CD4-positive, alpha-beta memory T cell (primary cell): ENCODE measurements around the gene JAKMIP2. TPM values are rescaled to one million over a fixed set of nuclear protein-coding genes. Genes with fewer than 3 reads are reported as not detected.

Experiments
- CTCF ChIA-PET: fragments of 350-600 bp; sonication (Branson Sonifier 250); formaldehyde crosslinking; loops from one replicate; lab custom pipeline; 2021; ENCODE audit warnings: inconsistent platforms; ENCODE audit not compliant: partially characterized antibody; lab: Charles Lee
- POLR2A ChIA-PET: fragments of 350-600 bp; sonication (Branson Sonifier 250); formaldehyde crosslinking; loops from one replicate; lab custom pipeline; 2021; ENCODE audit not compliant: partially characterized antibody; lab: Charles Lee
- DNase-seq, 5 donors: peaks; one replicate each; pipeline versions ENCODE4 v3.0.0 to v3.0.0-alpha.2; 2020 to 2022; ENCODE audit warnings: mixed read lengths in 1 of 5
- H3K27ac ChIP-seq: one replicate; pipeline ENCODE4 v1.7.0; 2013; ENCODE audit warnings: low read depth, low read length
- H3K27me3 ChIP-seq: 2 replicates; pipeline ENCODE4 v1.7.0; 2013; ENCODE audit warnings: mild to moderate bottlenecking, low read length, moderate library complexity; ENCODE audit not compliant: insufficient read depth
- H3K36me3 ChIP-seq: 2 replicates; pipeline ENCODE4 v1.7.0; 2013; ENCODE audit warnings: mild to moderate bottlenecking, low read length, moderate library complexity; ENCODE audit not compliant: insufficient read depth
- H3K4me1 ChIP-seq: 2 replicates; pipeline ENCODE4 v1.7.0; 2013; ENCODE audit warnings: mild to moderate bottlenecking, low read length, moderate library complexity; ENCODE audit not compliant: insufficient read depth
- H3K4me3 ChIP-seq, 2 donors: one replicate each; pipeline ENCODE4 v1.7.0; 2013; ENCODE audit warnings: low read length in 2 of 2, mild to moderate bottlenecking in 1 of 2
- H3K9me3 ChIP-seq, 2 donors: one replicate each; pipeline ENCODE4 v1.7.0; 2013; ENCODE audit warnings: low read length in 2 of 2, control low read depth in 1 of 2; ENCODE audit not compliant: control insufficient read depth in 1 of 2
- H3K27ac Mint-ChIP-seq, 7 donors: one replicate each; pipeline ENCODE4 v1.8.0; 2020 to 2021; ENCODE audit warnings: mixed read lengths in 7 of 7, mild to moderate bottlenecking in 6 of 7, inconsistent platforms in 3 of 7, moderate library complexity in 3 of 7
- H3K27me3 Mint-ChIP-seq, 2 donors: one replicate each; pipeline ENCODE4 v1.8.0; 2020 to 2021; ENCODE audit warnings: mixed read lengths in 2 of 2
- H3K36me3 Mint-ChIP-seq, 2 donors: one replicate each; pipeline ENCODE4 v1.8.0; 2020 to 2021; ENCODE audit warnings: mixed read lengths in 2 of 2, inconsistent platforms in 1 of 2, mild to moderate bottlenecking in 1 of 2
- H3K4me1 Mint-ChIP-seq, 4 donors: one replicate each; pipeline ENCODE4 v1.8.0; 2020 to 2021; ENCODE audit warnings: mixed read lengths in 4 of 4, mild to moderate bottlenecking in 1 of 4
- H3K4me3 Mint-ChIP-seq, 8 donors: one replicate each; pipeline ENCODE4 v1.8.0; 2020 to 2021; ENCODE audit warnings: mixed read lengths in 8 of 8, mild to moderate bottlenecking in 7 of 8, moderate library complexity in 6 of 8, inconsistent platforms in 3 of 8
- H3K9me3 Mint-ChIP-seq, 8 donors: one replicate each; pipeline ENCODE4 v1.8.0; 2020 to 2021; ENCODE audit warnings: mixed read lengths in 8 of 8, mild to moderate bottlenecking in 5 of 8, inconsistent platforms in 3 of 8, moderate library complexity in 1 of 8
- intact Hi-C: fragments of 100-400 bp; cut with micrococcal nuclease; formaldehyde crosslinking; loops from one replicate; pipeline ENCODE4 v1.15.1; 2023
- polyA plus RNA-seq, 2 donors: library from polyadenylated mRNA; unstranded; fragments of 300-500 nt; fragmentation: Illumina TruSeq; gene quantifications; one replicate each; pipeline ENCODE4 v1.2.3, GENCODE V29; 2021
- total RNA-seq, 2 experiments: library from RNA; stranded (reverse); gene quantifications; one replicate each; pipeline ENCODE4 v1.2.3, GENCODE V29; 2021

JAKMIP2 gene
- total and polyA plus RNA-seq, 4 experiments from 2014 or later, result 0.32 to 1.7 (median 1.0) TPM

DNA sequence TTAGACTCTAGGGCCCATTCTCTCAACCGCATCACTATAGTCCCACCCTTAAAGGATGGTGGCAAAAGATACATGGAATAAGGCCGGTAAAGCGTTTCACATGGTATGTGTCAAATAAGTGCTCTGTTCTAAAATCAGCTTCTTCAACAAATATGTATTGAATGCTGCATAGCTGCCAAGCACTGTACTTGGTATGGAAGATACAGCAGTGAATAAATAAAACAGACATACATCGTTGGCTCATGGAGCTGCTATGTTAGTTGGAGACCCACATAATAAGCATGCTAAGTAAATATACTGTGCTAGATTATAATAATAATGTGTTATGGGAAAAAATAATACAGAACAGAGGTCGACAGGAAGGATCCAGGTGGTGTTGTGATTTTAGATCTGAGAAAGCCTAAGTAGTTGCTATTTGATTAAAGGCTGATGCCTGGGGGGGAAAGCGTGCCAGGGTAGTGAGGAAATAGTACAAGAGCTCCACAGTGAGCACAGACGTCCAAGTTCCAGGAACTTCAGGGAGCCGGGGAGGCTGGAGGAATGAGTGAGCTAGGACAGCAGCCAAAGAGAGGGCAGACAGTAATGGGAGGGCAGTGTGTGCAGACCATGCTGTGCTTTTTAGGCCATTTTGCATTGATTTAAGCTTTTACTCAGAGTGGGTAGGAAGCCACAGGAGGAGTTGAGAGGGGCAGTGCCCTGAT, 93.7 kb downstream of the JAKMIP2 start:
- no peaks in the 10 kb centered on the region for H3K36me3 ChIP-seq
- Mint-ChIP-seq H3K27me3 (peaks cover 0 to 3% of the 10 kb centered on the region in 2 donors), H3K4me1 (no peaks in the 10 kb centered on the region), H3K36me3 (no peaks in the 10 kb centered on the region), H3K27ac (no peak overlapping the region), H3K4me3 (no peak overlapping the region), H3K9me3 (no peaks in the 10 kb centered on the region)
- CTCF ChIA-PET, result no interaction called here
- H3K4me3 ChIP-seq, result no peak overlapping the region
- intact Hi-C loops, result no loop called here
- H3K4me1 ChIP-seq, result no peaks in the 10 kb centered on the region
- no peaks in the 10 kb centered on the region for H3K27me3 ChIP-seq
- DNase-seq, result no peak
- POLR2A ChIA-PET, result no interaction called here
- H3K27ac ChIP-seq, result no peak overlapping the region
- no peaks in the 10 kb centered on the region for H3K9me3 ChIP-seq

GRCh38 chr5:147687118-147687517, 95.4 kb downstream of the JAKMIP2 start:
- no peak overlapping the region for H3K4me3 ChIP-seq
- no peak overlapping the region for H3K4me3 Mint-ChIP-seq

DNA sequence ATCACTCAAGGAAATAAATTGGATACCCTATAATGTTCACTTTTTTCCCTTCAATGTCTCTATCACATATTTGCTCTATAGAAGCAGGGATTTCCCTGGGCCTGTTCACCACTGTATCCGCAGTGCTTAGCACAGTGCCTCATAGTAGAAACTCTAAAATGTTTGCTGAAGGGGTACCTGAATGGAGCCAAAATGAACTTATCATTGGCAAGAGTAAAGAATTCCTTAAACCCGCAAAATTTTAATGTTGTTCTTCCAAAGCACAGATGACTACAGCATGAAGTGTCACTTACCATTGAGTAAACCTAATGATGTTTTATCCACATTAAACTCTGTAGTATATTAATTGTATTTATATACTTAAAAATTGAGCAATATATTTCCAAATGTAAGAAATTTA, 96.1 kb downstream of the JAKMIP2 start:
- H3K4me1 Mint-ChIP-seq, result no peaks in the 10 kb centered on the region
- H3K36me3 Mint-ChIP-seq, result no peaks in the 10 kb centered on the region
- Histone ChIP-seq H3K9me3 (no peaks in the 10 kb centered on the region), H3K4me3 (no peak overlapping the region), H3K27ac (no peak overlapping the region), H3K27me3 (no peaks in the 10 kb centered on the region), H3K4me1 (no peaks in the 10 kb centered on the region), H3K36me3 (no peaks in the 10 kb centered on the region)
- H3K27me3 Mint-ChIP-seq, result no peaks in the 10 kb centered on the region
- H3K27ac Mint-ChIP-seq, result no peak overlapping the region
- CTCF ChIA-PET, result no interaction called here
- no peak for DNase-seq
- POLR2A ChIA-PET, result no interaction called here
- H3K9me3 Mint-ChIP-seq, result no peaks in the 10 kb centered on the region
- H3K4me3 Mint-ChIP-seq, result no peak overlapping the region
- intact Hi-C loops, result no loop called here

More at GRCh38 chr5:147687118-147687517, 95.4 kb downstream of the JAKMIP2 start:
- intact Hi-C loops, result no loop called here
- H3K27ac Mint-ChIP-seq, result no peak overlapping the region
- POLR2A ChIA-PET, result no interaction called here
- Histone ChIP-seq H3K4me1 (no peaks in the 10 kb centered on the region), H3K27me3 (no peaks in the 10 kb centered on the region), H3K36me3 (no peaks in the 10 kb centered on the region), H3K27ac (no peak overlapping the region), H3K9me3 (no peaks in the 10 kb centered on the region)
- no peaks in the 10 kb centered on the region for H3K9me3 Mint-ChIP-seq
- no peaks in the 10 kb centered on the region for H3K4me1 Mint-ChIP-seq
- H3K27me3 Mint-ChIP-seq, result peaks cover 0 to 3% of the 10 kb centered on the region in 2 donors
- no peak for DNase-seq
- no peaks in the 10 kb centered on the region for H3K36me3 Mint-ChIP-seq
- CTCF ChIA-PET, result no interaction called here

- Histone ChIP-seq H3K27me3 (no peaks in the 10 kb centered on the region), H3K27ac (no peak overlapping the region), H3K36me3 (no peaks in the 10 kb centered on the region), H3K4me3 (no peak overlapping the region), H3K4me1 (no peaks in the 10 kb centered on the region), H3K9me3 (no peaks in the 10 kb centered on the region)
- Mint-ChIP-seq H3K36me3 (no peaks in the 10 kb centered on the region), H3K4me3 (no peak overlapping the region), H3K27me3 (no peaks in the 10 kb centered on the region), H3K4me1 (peaks cover 0 to 1% (median 0%) of the 10 kb centered on the region in 4 donors), H3K27ac (no peak overlapping the region), H3K9me3 (no peaks in the 10 kb centered on the region)
- intact Hi-C loops, result no loop called here
- POLR2A ChIA-PET, result no interaction called here
- no peak for DNase-seq
- CTCF ChIA-PET, result no interaction called here
These were observed 96.5 kb downstream of the JAKMIP2 start for GRCh38 chr5:147685993-147686392.

DNA sequence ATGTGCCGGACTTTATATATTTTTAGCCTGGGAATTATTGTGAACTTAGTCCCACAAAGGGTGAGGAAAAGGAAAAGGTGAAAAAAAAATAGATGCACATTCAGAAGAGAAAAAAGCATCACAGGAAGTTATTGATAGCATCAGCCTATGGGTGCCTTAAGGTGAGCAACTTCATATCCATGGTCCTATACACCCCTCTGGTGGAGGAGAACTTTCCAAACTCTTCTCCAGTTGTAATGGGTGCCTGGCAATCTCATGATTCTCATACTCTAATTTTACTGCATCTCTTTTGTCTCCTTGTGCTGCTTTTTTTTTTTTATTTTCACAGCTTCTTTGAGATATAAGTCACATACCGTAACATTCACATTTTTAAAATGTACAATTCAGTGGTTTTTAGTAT, 107.4 kb downstream of the JAKMIP2 start:
- Mint-ChIP-seq H3K36me3 (no peaks in the 10 kb centered on the region), H3K27ac (no peak overlapping the region), H3K4me1 (no peaks in the 10 kb centered on the region), H3K27me3 (no peaks in the 10 kb centered on the region), H3K4me3 (no peak overlapping the region), H3K9me3 (no peaks in the 10 kb centered on the region)
- POLR2A ChIA-PET, result no interaction called here
- CTCF ChIA-PET, result no interaction called here
- Histone ChIP-seq H3K9me3 (no peaks in the 10 kb centered on the region), H3K4me3 (no peak overlapping the region), H3K27ac (no peak overlapping the region), H3K36me3 (no peaks in the 10 kb centered on the region), H3K27me3 (no peaks in the 10 kb centered on the region), H3K4me1 (no peaks in the 10 kb centered on the region)
- intact Hi-C loops, result no loop called here
- DNase-seq, result no peak

GRCh38 chr5:147674411-147674810, 108.1 kb downstream of the JAKMIP2 start:
- no peak overlapping the region for H3K27ac ChIP-seq
- H3K27me3 Mint-ChIP-seq, result no peaks in the 10 kb centered on the region
- no peaks in the 10 kb centered on the region for H3K9me3 Mint-ChIP-seq
- CTCF ChIA-PET, result no interaction called here
- no peaks in the 10 kb centered on the region for H3K36me3 Mint-ChIP-seq
- intact Hi-C loops, result no loop called here
- no peaks in the 10 kb centered on the region for H3K27me3 ChIP-seq
- H3K9me3 ChIP-seq, result no peaks in the 10 kb centered on the region
- H3K27ac Mint-ChIP-seq, result no peak overlapping the region
- H3K4me1 Mint-ChIP-seq, result no peaks in the 10 kb centered on the region
- no peaks in the 10 kb centered on the region for H3K36me3 ChIP-seq
- POLR2A ChIA-PET, result no interaction called here
- H3K4me3 ChIP-seq, result no peak overlapping the region
- H3K4me1 ChIP-seq, result no peaks in the 10 kb centered on the region
- no peak for DNase-seq
- H3K4me3 Mint-ChIP-seq, result no peak overlapping the region

DNA sequence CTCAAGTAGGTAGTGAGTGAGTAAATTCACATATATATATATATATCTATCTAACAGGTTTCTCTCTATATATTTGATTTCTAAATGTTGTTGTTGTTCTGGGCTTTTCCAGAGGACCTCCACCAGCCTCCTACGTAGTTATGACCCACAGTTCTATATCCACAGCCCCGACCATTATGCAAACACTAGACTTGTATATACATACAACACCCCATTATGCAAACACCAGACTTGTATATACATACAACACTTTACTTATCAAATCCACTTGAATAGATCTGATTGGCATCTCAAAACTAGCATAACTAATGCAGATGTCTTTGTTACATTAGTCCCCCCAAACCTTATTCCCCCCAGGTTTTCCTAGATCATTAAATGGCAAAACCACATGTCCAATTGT, 108.7 kb downstream of the JAKMIP2 start:
- ChIA-PET CTCF (no interaction called here), POLR2A (no interaction called here)
- Mint-ChIP-seq H3K4me3 (no peak overlapping the region), H3K9me3 (no peaks in the 10 kb centered on the region), H3K27ac (no peak overlapping the region), H3K27me3 (no peaks in the 10 kb centered on the region), H3K4me1 (no peaks in the 10 kb centered on the region), H3K36me3 (no peaks in the 10 kb centered on the region)
- Histone ChIP-seq H3K9me3 (no peaks in the 10 kb centered on the region), H3K36me3 (no peaks in the 10 kb centered on the region), H3K27ac (no peak overlapping the region), H3K4me3 (no peak overlapping the region), H3K4me1 (no peaks in the 10 kb centered on the region), H3K27me3 (no peaks in the 10 kb centered on the region)
- intact Hi-C loops, result no loop called here
- DNase-seq, result no peak
